ENCODE results near the gene AVPR2. TPM values are rescaled to one million over a fixed set of nuclear protein-coding genes. Genes with fewer than 3 reads are reported as not detected.

The AVPR2 gene
- total RNA-seq, 1 donor from 2014 or later, result 6.3 TPM

DNA sequence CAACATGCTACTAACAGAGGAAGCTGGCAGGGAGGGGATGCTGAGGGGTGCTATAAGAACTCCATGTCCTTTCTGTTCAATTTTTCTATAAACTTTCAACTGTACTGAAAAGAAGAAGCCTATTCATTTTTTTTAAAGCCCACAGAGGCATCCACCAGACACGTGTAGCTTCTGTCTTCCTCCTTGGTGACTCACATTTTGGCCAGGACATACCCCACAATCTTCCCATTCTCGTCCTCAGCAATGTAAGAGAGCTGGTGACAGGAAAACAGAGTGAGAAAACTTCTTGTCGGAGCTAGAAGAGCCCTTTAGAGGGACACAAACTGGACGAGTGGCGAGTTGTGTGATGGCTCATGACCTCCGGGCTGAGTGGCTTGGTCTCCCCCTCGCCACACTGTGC, 29.3 kb downstream of the AVPR2 start:
- peak; percentile 40 for DNase-seq

GRCh38 chrX:153934148-153934761, 29.8 kb downstream of the AVPR2 start:
- peak; percentile 14 for DNase-seq

DNA sequence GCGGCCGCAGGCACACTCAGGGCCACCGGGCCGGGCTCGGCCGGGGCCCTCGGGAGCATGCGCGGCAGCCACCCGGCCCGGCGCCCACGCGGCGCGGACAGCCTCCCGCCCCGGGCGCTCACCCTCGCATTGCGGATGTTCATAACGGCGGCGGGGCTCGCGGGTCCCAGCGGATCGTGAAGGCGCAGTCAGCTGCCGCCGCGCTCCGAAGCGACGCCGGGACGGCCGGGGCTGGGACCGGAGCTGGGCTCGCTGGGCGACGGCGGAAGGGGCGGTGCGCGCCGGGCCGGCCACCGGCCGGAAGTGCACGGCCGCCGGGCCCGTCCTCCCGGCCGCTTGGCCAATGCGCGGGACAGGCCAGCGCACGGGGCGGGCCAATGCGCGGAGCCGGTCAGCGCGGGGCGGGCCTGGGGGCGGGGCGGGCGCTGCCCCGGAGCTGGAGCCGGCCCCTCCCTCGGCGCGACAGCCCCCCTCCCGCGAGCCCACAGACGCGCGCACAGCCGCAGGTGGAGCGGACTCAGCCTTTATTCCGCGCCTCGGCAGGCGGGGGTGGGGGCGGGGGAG, 30.4 kb downstream of the AVPR2 start, which contains the start of gene NAA10:
Gene NAA10, minus strand, starts transcription at position 276 of the 564 bp plus-strand sequence. Its CDS starts 133 bp downstream, at position 143.
- DNase-seq, result peak; percentile 78

GRCh38 chrX:153935326-153935851, 30.9 kb downstream of the AVPR2 start:
- DNase-seq, result no peak

DNA sequence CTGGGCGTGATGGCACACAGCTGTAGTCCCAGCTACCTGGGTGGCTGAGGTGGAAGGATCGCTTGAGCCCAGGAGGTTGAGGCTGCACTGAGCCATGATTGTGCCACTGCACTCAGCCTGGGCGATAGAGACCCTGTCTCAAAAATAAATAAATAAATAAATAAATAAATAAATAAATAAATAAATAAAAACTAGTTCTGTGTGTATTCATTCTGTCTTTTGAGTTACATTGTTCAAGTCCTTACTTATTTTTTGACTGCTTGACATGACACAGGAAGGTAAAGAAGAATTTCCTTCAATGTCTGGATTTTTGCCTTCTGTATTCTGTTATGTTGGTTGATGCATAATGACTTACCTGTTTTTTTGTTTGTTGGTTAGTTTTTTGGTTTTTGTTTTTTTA, 32.6 kb downstream of the AVPR2 start:
- DNase-seq, result no peak

DNA sequence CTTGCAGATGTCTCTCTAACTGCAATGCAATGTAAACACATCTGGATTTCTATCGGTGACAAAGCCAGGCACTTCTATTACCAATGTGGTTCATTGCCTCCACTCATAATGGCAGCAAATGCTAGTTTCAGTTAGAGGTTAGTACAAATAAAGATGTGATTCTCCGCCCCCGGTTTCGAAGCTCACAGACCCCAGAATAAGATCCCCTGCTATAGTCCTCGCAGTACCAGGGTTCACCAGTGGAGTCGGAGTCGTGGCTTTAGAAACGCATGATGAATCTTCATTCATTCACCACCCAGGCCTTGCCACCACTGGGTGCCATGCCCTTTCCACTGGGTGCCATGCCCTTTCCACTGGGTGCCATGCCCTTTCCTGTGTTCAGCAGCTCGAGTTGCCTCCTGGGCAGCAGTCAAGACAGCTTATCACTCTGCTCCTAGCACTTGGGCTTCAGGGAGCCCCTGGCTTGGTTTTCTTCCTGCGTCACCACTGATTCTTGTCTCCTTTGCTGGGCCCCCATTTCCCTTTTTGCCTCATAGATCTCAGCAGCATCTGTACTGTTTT, 33.8 kb downstream of the AVPR2 start:
- no peak for DNase-seq

DNA sequence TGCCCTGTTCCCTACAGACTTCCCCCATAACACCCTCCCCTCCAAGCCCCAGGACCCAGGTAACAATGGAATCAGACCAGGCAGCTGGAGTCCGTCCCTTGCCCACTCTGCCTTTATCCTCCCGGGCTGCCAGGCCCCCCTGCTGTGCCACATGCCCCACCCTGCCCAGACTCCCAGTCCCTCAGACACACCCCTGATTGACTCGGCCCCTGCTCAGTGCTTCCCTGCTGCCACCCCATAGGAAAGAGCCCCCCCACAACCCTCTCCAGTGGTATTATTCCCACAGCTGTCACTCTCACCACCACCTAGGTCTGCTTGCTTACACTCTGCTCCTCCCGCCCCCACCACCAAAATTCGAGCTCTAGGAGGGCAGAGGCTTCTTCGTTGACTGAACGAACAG, 35.1 kb downstream of the AVPR2 start:
- no peak for DNase-seq

DNA sequence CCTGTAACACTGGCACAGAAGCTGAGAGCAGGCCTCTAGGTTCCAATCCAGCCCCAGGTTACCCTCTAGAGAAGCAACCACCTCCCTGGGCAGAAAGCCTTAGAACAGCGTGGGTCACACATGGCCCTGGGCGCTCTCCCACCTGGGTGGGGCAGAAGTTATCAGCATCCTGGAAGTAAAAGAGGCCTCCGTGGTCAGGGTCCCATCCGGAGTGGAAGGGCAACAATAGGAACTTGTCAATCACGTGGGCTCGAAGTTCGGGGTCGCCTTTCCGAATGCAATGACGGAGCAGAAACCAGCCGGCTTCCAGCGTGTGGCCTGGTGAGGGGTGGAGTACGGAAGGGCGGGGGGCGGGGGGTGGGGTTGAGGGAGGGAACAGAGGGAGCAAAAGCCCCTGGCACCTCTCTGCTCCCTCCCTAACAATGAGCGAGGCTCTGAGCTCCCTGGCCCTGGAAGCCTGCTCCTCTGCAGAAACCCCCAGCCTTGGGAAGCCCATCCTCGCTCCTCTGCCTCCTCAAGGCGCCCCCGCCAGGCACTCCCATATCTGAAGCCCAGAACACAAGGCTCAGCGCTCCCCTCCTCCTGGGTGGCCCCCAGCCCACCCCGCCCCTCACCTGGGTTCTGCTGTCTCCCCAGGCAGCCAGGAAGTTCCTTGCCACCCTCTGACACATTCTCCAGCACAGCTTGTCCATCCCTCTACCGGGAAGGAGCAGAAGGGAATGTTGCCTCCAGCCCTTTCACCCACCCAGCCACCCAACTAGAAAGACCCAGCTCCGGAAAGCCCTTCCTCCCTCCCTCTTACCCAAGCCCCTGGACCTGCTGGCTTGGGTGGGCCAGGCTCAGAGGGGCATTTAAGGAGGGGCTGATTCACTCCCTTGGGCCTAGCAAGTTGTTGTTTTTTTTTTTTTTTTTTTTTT, 37.1 kb downstream of the AVPR2 start:
- DNase-seq, result no peak

DNA sequence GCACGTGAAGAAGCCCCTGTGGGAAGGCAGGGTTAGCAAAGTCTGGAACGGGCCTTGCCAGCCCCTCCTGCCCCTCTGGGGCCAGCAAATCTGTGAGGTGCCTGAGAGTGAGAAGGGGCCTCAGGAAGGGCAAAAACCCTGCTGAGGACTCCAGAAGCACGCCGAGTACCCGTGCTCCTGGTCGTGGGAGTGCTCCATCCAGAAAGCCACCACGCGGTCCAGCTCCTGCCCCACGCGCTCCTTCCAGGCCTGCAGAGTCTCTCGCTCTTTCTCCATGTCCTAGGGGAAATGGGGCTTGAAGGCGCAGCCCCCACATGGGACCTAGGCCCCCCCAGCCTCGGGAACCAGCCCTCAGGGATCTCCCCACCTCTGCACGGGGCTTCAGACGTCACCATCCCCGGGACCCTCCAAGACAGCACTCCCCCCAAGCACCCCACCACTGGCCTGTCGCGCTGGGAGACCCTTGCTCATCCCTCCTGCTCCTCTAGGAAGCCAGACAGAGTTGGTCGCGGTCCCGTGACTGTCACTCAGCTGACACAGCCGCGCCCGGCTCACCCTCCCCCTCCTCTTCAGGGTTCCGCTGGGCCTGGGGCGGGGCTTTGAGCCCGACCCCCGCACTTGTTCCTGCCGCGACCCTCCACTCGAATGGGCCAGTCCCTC, 39.8 kb downstream of the AVPR2 start, which contains the start of gene RENBP:
Gene RENBP, minus strand, starts transcription at position 504 of the 660 bp plus-strand sequence. Its CDS starts 33 bp downstream, at position 471.
- DNase-seq, result no peak

GRCh38 chrX:153944800-153945150, 40.3 kb downstream of the AVPR2 start:
- DNase-seq, result no peak

GRCh38 chrX:153945956-153946943, 41.8 kb downstream of the AVPR2 start:
- no peak for DNase-seq

DNA sequence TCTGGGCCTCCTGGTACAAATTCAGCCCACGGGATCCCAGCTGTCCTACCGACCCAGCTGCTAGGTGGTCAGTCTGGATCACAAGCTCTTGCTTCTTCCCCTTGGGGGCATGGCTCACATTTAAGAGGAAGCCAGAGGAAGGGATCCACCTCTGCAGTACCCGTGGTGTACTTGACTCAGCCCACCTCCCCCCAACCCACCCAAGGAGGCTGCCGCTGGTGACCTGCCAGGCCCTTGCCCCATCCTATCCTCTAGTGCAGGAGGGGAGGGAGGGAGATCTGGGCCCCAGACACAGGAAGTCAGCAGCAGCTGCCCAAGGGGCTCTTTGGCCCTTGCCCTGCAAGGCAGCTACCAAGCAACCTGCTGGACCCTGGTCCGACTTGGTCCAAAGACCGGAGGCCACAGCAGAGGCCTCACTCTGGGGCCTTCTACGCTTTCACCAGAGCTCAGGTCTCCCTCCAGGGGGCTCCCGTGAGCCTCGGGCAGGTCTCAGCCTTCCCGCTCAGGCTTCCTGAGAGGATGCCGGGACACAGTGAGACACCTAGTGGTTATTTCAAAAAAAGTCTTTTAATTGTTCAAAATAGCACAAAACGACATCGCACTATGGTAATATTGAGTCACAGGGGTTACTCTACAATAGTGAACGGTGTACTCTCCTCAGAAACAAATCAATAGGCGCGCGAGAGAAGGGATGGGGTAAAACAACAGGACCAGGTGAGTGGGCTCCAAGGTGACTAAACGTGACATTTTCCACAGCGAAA, 42.7 kb downstream of the AVPR2 start:
- peak; percentile 87 for DNase-seq

GRCh38 chrX:153948002-153948466, 43.6 kb downstream of the AVPR2 start:
- DNase-seq, result peak; percentile 19

DNA sequence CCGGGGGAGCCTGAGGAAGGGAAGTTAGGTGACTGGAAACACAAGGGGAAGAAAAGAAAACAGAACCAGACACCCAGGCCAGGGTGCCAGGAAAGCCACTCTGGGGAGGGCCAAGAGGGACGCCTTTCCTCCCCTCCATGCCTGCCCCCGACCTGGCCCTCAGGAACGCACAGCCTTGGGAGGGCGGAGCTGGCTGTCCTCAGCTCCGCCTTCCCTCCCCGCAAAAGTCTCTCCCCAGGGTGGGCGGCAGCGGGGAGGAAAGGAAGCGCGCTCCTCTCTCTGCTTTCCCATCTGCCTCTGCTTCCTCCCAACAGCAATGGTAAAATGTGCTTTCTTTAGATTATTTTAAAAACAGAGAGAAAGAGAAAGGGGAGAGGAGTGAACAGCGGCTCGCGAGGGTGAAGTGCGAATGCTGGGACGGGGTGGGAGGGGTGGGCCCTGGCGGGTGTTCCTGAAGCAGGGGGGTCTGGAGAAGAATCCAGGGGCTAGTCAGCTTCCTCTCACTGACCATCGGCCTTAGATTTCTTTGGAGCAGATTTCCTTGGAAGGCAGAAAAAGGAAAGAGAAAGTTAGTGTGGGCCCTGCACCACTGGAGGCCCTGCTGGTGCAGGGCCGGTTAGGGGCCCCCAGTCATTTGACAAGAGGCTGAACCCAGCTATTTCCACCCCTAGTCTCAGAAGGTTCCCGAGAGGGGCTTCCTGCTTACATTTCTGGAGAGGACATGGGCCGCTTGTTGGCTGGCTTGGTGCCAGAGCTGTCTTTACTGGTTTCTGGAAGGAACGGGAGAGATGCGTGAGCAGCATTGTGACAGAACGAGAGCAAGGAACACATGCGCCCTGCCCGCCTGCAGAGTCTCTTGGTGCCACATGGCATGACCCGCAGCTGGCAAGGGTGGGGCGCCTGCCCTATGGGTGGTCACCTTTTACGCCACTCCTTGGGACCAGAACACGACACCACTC, 44.7 kb downstream of the AVPR2 start:
- DNase-seq, result peak; percentile 41

DNA sequence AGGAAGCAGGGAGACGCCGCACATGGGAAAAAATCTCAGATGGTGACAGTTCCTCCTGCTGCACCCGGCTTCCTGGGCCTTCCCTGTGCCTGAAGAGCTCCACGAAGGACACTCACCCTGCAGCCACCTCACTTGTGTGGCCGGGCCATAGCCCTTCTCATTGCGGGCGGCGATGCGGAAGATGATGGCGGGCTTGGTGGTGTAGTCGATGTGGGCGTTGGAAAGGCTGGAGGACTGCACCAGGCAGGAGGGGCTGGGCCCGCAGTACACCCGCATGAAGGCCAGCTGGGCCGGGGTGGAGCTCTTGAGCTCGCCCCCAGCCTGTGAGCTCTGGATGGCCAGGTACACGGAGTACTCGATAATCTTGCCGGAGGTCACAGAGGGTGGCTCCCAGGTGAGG, 45.7 kb downstream of the AVPR2 start:
- no peak for DNase-seq

GRCh38 chrX:153951683-153952372, 47.4 kb downstream of the AVPR2 start:
- DNase-seq, result no peak

DNA sequence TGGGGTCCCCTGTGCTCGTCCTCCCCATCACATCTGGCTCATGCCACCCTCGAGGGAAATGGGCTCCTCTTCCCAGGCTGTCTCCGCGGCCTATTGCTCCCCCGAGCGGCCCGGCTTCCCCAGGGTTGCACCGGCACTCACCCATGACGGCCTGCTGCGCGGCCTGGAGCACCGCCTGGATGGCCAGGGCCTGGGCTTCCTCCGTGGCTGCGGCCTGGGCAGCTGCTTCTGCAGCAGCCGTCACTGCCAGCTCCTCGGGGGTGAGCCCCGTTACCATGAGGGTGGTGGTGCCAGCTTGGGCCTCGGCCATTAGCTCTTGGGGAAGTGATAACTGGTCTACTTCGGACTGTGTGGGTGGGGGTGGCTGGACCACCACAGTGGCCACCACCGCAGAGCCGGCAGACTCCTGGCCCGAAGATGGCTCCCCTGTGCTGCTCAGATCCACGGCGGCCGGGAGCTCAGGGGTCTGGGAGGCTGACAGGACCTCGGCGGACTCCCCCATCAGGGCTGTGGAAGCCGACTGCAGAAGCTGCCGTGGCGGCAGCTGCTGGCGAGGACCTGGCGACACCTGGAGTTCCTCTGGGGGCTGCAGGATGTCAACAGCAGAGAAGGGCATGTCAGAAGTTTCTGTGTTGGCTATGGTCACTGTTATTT, 48.0 kb downstream of the AVPR2 start:
- DNase-seq, result no peak

DNA sequence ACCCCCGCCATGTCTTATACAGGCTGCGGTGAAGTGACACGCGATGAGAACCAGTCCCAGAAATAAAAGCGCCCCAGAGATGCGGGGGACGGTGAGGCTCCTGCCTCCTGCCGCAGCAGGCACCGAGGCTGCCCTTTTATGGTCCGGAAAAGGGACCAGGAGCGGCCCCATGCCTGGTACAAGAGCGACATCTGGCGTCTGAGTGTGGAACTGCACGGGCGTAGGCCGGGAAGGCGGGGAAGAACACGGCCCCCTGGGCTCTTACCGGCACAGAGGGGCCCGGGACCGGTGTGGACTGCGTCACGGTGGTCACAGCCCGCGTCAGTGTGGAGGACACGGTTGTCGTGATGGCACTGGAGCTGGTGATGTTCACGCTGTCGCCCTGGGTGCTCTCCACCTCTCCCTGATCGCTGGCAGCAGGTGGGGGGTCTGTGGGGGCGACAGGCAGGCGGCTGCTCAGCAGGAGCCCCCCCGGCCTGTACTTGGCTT, 48.9 kb downstream of the AVPR2 start:
- DNase-seq, result peak; percentile 69
